ENCODE measurements around the gene ZNF597.

Gene ZNF597

GRCh38 chr16:3487521-3488410 is 44.5 kb upstream of the ZNF597 start:
- no peak for TF ChIP-seq TCF12 (IDR thresholded peaks at IDR 0.05; ENCODE audit: low read depth)
- TF ChIP-seq RAD21 (IDR thresholded peaks at IDR 0.05; ENCODE audit: low read depth): no peak
- TF ChIP-seq CEBPB (IDR thresholded peaks at IDR 0.05): no peak
- TF ChIP-seq CREB1 (IDR thresholded peaks at IDR 0.05; ENCODE audit: low read depth): no peak
- no peak for TF ChIP-seq TEAD4 (IDR thresholded peaks at IDR 0.05)
- no peak for TF ChIP-seq REST (IDR thresholded peaks at IDR 0.05; ENCODE audit: low read depth)
- no peak for TF ChIP-seq MAX (IDR thresholded peaks at IDR 0.05)
- no peak for TF ChIP-seq ZBTB7A (IDR thresholded peaks at IDR 0.05; ENCODE audit: low read depth)
- TF ChIP-seq EGR1 (IDR thresholded peaks at IDR 0.05): no peak
- TF ChIP-seq FOXM1 (IDR thresholded peaks at IDR 0.05; ENCODE audit: borderline replicate concordance, low read depth): no peak
- no peak for TF ChIP-seq NFIC (IDR thresholded peaks at IDR 0.05)
- TF ChIP-seq TAF1 (IDR thresholded peaks at IDR 0.05; ENCODE audit: low read depth): no peak
- TF ChIP-seq YY1 (IDR thresholded peaks at IDR 0.05; ENCODE audit: low read depth): no peak
- no peak for TF ChIP-seq USF1 (IDR thresholded peaks at IDR 0.05)
- TF ChIP-seq EP300 (IDR thresholded peaks at IDR 0.05; ENCODE audit: borderline replicate concordance): no peak

- TF ChIP-seq USF1 (IDR thresholded peaks at IDR 0.05) (no peak), CREB1 (IDR thresholded peaks at IDR 0.05; ENCODE audit: low read depth) (no peak), EGR1 (IDR thresholded peaks at IDR 0.05) (no peak), TAF1 (IDR thresholded peaks at IDR 0.05; ENCODE audit: low read depth) (no peak), FOXM1 (IDR thresholded peaks at IDR 0.05; ENCODE audit: borderline replicate concordance, low read depth) (no peak), MAX (IDR thresholded peaks at IDR 0.05) (no peak), NFIC (IDR thresholded peaks at IDR 0.05) (no peak), ZBTB7A (IDR thresholded peaks at IDR 0.05; ENCODE audit: low read depth) (no peak), CEBPB (IDR thresholded peaks at IDR 0.05) (no peak), REST (IDR thresholded peaks at IDR 0.05; ENCODE audit: low read depth) (no peak)
These were observed 43.4 kb upstream of the ZNF597 start for GRCh38 chr16:3486506-3487215.

- TF ChIP-seq TEAD4 (IDR thresholded peaks at IDR 0.05) (no peak), ZBTB7A (IDR thresholded peaks at IDR 0.05; ENCODE audit: low read depth) (no peak), NFIC (IDR thresholded peaks at IDR 0.05) (no peak)
These were observed 42.7 kb upstream of the ZNF597 start for GRCh38 chr16:3485821-3486505.

GRCh38 chr16:3485097-3485745 is 41.9 kb upstream of the ZNF597 start:
- TF ChIP-seq FOXM1 (IDR thresholded peaks at IDR 0.05; ENCODE audit: borderline replicate concordance, low read depth) (no peak), NFIC (IDR thresholded peaks at IDR 0.05) (no peak), TEAD4 (IDR thresholded peaks at IDR 0.05) (no peak), EP300 (IDR thresholded peaks at IDR 0.05; ENCODE audit: borderline replicate concordance) (no peak), MAX (IDR thresholded peaks at IDR 0.05) (no peak), REST (IDR thresholded peaks at IDR 0.05; ENCODE audit: low read depth) (no peak), TCF12 (IDR thresholded peaks at IDR 0.05; ENCODE audit: low read depth) (no peak), ZBTB7A (IDR thresholded peaks at IDR 0.05; ENCODE audit: low read depth) (no peak), TAF1 (IDR thresholded peaks at IDR 0.05; ENCODE audit: low read depth) (no peak), USF1 (IDR thresholded peaks at IDR 0.05) (no peak), CREB1 (IDR thresholded peaks at IDR 0.05; ENCODE audit: low read depth) (no peak), YY1 (IDR thresholded peaks at IDR 0.05; ENCODE audit: low read depth) (no peak), EGR1 (IDR thresholded peaks at IDR 0.05) (no peak), CEBPB (IDR thresholded peaks at IDR 0.05) (no peak)
